ENCODE results near the gene ZNF592. TPM values are rescaled to one million over a fixed set of nuclear protein-coding genes. Genes with fewer than 3 reads are reported as not detected.

The ZNF592 gene
- total RNA-seq, 2 experiments from 2014 or later = 36.5 to 36.6 TPM

DNA sequence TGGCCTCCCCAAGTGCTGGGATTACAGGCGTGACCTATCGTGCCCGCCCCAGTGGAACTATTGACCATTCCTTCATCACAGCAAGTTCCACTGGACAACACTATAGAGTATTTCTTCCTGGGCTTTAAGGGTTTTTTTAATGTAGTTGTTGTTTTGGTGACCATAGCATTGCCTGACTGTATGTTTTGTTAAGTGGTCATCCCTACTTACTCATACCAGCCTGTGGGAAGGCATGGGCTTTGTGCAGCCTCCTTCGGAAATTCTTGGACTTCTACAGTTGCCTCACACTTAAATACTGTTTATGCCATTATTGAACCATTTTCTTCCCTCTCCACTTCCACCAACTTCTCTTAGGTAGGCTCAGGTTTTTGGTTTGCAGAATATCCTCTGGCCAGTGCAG lies 48.8 kb downstream of the ZNF592 start:
- Mint-ChIP-seq H3K36me3 (ENCODE audit: low read depth) (peaks cover 52% of the 10 kb centered on the region), H3K4me3 (no peak overlapping the region), H3K27ac (no peak overlapping the region), H3K4me1 (ENCODE audit: low read depth) (no peaks in the 10 kb centered on the region), H3K27me3 (ENCODE audit: low read depth) (no peaks in the 10 kb centered on the region), H3K9me3 (ENCODE audit: insufficient read depth) (no peaks in the 10 kb centered on the region)
- POLR2A ChIA-PET = no interaction called here
- DNase-seq = no peak
- CTCF ChIA-PET = no interaction called here
- ATAC-seq = no peak

DNA sequence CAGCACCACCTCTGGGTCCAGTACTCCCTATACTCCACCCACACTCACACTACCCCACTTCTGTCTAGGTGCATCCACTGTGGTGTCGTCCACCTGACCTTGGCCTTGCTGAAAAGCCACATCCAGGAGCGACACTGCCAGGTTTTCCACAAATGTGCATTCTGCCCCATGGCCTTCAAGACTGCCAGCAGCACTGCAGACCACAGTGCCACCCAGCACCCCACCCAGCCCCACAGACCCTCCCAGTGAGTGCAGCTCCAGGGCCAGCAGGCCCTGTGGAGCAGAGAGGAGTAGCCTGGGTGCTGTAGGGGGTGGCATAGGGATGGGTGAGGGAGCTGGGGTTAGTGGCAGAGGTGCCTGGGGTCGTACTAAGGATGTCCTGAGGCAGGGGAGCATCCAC lies 49.4 kb downstream of the ZNF592 start:
- ATAC-seq (no peak), DNase-seq (no peak)
- H3K27ac Mint-ChIP-seq = no peak overlapping the region
- H3K4me3 Mint-ChIP-seq = no peak overlapping the region
- POLR2A ChIA-PET = no interaction called here
- H3K36me3 Mint-ChIP-seq (ENCODE audit: low read depth) = peaks cover 55% of the 10 kb centered on the region
- no peaks in the 10 kb centered on the region for H3K9me3 Mint-ChIP-seq (ENCODE audit: insufficient read depth)
- H3K4me1 Mint-ChIP-seq (ENCODE audit: low read depth) = no peaks in the 10 kb centered on the region
- no peaks in the 10 kb centered on the region for H3K27me3 Mint-ChIP-seq (ENCODE audit: low read depth)
- CTCF ChIA-PET = no interaction called here

DNA sequence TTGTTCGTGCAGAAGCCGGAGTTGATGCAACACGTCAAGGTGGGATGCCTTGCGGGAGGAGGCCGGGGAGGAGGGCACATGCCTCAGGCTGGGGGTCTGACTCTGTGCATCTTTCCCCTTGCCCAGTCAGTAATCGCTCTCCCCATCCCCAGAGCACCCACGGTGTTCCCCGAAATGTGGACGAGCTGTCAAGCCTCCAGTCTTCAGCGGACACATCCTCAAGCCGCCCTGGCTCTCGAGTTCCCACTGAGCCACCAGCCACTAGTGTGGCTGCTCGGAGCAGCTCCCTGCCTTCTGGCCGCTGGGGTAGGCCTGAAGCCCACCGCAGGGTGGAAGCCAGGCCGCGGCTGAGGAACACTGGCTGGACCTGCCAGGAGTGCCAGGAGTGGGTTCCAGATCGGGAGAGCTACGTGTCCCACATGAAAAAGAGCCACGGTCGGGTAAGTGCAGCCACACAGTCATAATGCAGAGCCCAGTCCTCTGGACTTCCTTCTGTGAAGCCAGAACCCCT lies 50.1 kb downstream of the ZNF592 start:
- Mint-ChIP-seq H3K9me3 (ENCODE audit: insufficient read depth) (no peaks in the 10 kb centered on the region), H3K4me1 (ENCODE audit: low read depth) (no peaks in the 10 kb centered on the region), H3K27ac (no peak overlapping the region), H3K4me3 (no peak overlapping the region), H3K27me3 (ENCODE audit: low read depth) (no peaks in the 10 kb centered on the region), H3K36me3 (ENCODE audit: low read depth) (peaks cover 56% of the 10 kb centered on the region)
- no peak for ATAC-seq
- ChIA-PET CTCF (no interaction called here), POLR2A (no interaction called here)
- no peak for DNase-seq

DNA sequence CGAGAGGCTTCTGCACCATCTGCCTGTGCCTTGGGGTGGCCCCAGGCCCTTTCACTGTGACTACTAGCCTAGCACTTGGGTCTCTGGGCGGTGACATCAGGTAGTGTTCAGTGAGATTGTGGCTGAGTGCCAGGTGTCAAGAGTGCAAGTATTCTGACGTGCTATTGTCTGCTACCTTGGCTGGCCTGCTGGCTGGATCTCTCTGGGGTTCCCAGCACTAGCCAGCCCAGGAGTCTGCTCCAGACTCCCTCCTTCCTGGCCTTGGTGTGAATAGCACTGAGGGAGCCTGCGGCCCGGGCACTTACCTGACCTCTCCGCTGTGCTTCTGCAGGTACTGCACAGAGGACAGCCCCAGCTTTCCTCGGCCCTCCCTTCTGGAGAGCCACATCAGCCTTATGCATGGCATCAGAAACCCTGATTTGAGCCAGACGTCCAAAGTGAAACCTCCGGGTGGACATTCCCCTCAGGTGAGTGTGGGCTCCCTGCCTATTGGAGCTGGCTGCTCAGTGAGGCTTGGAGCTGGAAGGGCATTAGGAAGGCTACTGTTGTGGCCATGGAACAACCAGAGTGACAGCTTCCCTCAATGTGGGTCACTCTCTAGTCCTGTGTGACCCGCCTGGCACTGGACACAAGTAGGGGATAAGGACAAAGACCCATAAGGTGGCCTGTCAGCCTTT lies 51.3 kb downstream of the ZNF592 start:
- DNase-seq (no peak), ATAC-seq (no peak)
- POLR2A ChIA-PET = no interaction called here
- Mint-ChIP-seq H3K27ac (no peak overlapping the region), H3K9me3 (ENCODE audit: insufficient read depth) (no peaks in the 10 kb centered on the region), H3K4me3 (no peak overlapping the region), H3K27me3 (ENCODE audit: low read depth) (no peaks in the 10 kb centered on the region), H3K36me3 (ENCODE audit: low read depth) (peaks cover 61% of the 10 kb centered on the region), H3K4me1 (ENCODE audit: low read depth) (no peaks in the 10 kb centered on the region)
- CTCF ChIA-PET = no interaction called here

DNA sequence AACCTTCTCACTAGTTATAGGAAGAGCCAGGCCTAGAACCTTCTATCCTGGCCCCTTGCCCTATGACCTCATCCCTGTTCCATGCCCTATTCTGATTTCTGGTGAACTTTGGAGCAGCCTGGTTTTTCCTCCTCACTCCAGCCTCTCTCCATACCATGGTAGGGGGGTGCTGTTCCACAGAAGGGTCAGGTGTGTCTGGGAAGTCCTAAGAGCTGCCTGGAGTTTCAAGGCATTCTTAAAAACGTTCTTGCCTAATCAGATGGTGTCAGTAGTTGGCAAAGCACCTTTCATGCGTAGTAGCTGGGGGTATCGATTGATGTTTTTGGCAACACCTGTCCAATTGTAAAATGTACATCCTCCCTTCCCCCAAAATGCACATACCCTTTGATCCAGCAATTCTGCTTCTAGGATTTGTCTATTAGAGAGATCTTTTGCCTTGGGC lies 52.0 kb downstream of the ZNF592 start:
- H3K36me3 Mint-ChIP-seq (ENCODE audit: low read depth) = peaks cover 59% of the 10 kb centered on the region
- no peak for DNase-seq
- ChIA-PET CTCF (no interaction called here), POLR2A (no interaction called here)
- H3K27ac Mint-ChIP-seq = no peak overlapping the region
- H3K4me1 Mint-ChIP-seq (ENCODE audit: low read depth) = no peaks in the 10 kb centered on the region
- H3K4me3 Mint-ChIP-seq = no peak overlapping the region
- H3K27me3 Mint-ChIP-seq (ENCODE audit: low read depth) = no peaks in the 10 kb centered on the region
- ATAC-seq = no peak
- no peaks in the 10 kb centered on the region for H3K9me3 Mint-ChIP-seq (ENCODE audit: insufficient read depth)

DNA sequence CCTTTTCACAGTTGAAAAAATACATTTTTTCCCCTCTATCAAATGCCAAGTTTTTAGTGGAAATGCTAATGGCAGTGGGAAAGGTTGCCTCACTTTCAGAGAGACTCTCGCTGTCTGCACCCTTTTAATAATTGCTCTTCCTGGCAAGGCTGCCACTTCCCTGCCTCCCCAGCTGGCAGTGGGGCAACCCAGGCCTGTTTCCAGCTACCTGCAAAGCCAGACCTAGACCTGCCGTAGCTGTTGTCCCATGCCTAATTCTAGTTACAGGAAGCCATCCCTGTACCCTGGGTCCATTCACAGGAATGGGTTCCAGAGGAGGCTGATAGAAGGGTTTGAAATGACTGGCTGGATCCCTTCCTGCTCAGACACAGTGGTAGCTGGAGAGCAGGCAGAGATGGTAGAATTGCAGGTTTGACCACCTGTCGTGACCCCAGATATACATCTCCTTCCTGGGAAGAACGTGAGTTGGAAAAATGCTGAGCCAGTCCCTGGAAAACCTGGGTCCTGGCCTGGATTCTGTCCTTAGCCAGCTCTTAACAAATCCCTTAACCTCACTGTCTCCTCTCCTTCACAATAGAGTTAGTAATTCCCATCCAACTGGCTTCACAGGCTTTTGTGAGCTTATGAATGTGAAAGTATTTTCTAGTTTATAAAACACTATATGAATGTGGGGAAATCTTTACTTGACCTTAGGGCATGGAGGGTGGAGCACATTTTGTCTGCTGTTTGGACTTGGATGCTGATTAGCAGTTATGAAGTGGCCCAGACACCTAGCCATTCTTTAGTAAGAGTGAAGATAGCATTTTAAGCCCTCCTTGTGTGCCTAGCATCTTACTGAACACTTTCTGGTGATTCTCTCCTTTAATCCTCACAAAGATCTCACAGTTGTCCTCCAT lies 55.9 kb downstream of the ZNF592 start:
- POLR2A ChIA-PET = no interaction called here
- no peak for DNase-seq
- no peaks in the 10 kb centered on the region for H3K9me3 Mint-ChIP-seq (ENCODE audit: insufficient read depth)
- CTCF ChIA-PET = no interaction called here
- no peaks in the 10 kb centered on the region for H3K4me1 Mint-ChIP-seq (ENCODE audit: low read depth)
- H3K27me3 Mint-ChIP-seq (ENCODE audit: low read depth) = no peaks in the 10 kb centered on the region
- H3K4me3 Mint-ChIP-seq = no peak overlapping the region
- H3K36me3 Mint-ChIP-seq (ENCODE audit: low read depth) = peaks cover 45% of the 10 kb centered on the region
- H3K27ac Mint-ChIP-seq = no peak overlapping the region
- no peak for ATAC-seq

DNA sequence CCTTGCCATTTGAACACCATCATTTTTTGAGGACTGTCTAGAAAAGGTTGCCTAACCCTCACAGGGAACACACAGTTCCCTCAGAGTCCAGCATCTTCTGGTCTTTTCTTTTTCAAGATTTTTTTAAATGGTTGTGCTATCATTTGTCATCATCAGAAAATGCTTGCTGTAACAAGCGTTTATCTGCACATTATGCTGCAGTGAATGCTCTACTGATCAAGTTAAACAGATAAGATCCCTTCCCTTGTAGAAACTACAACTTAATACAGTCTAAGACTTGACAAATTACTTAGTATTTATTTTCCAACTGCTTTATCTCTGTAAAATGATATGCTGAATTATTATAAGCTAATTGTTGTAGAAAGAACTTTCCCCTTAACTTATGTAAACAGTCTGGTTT lies 56.8 kb downstream of the ZNF592 start:
- H3K4me1 Mint-ChIP-seq (ENCODE audit: low read depth) = no peaks in the 10 kb centered on the region
- ChIA-PET CTCF (interaction anchor here (0.7 kb wide), 1 partner anchor 73 kb away, joined by 3 read pairs; no protein-coding TSS in a partner anchor), POLR2A (interaction anchor here (0.7 kb wide), 1 partner anchor 186 kb away, joined by 4 read pairs; no protein-coding TSS in a partner anchor)
- no peaks in the 10 kb centered on the region for H3K27me3 Mint-ChIP-seq (ENCODE audit: low read depth)
- no peaks in the 10 kb centered on the region for H3K9me3 Mint-ChIP-seq (ENCODE audit: insufficient read depth)
- H3K36me3 Mint-ChIP-seq (ENCODE audit: low read depth) = peaks cover 37% of the 10 kb centered on the region
- no peak for DNase-seq
- no peak overlapping the region for H3K4me3 Mint-ChIP-seq
- no peak for ATAC-seq
- no peak overlapping the region for H3K27ac Mint-ChIP-seq

DNA sequence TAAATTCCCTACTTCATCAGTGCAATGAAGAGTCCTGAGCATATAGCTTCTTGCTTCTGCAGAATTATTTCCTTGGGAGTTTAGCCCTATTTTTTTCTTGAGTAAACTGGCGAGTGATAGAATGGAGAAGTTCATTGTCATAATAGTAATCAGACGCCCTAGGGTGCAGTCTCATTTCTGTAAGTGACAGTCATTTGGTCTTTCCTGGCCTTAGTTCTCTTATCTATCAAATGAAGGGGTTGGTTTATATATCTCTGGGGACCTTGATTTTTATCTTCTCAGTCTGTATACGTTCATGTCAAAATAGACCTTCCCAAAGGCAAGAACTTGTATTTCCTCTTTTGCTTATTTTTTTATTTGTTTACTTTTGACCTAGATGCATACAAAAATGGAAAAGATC lies 58.8 kb downstream of the ZNF592 start:
- no peak for ATAC-seq
- Mint-ChIP-seq H3K4me3 (no peak overlapping the region), H3K9me3 (ENCODE audit: insufficient read depth) (no peaks in the 10 kb centered on the region), H3K27me3 (ENCODE audit: low read depth) (no peaks in the 10 kb centered on the region), H3K4me1 (ENCODE audit: low read depth) (no peaks in the 10 kb centered on the region), H3K27ac (no peak overlapping the region), H3K36me3 (ENCODE audit: low read depth) (peaks cover 29% of the 10 kb centered on the region)
- no peak for DNase-seq
- CTCF ChIA-PET = interaction anchor here (0.7 kb wide), 1 partner anchor 149 kb away, joined by 3 read pairs; no protein-coding TSS in a partner anchor
- POLR2A ChIA-PET = no interaction called here

DNA sequence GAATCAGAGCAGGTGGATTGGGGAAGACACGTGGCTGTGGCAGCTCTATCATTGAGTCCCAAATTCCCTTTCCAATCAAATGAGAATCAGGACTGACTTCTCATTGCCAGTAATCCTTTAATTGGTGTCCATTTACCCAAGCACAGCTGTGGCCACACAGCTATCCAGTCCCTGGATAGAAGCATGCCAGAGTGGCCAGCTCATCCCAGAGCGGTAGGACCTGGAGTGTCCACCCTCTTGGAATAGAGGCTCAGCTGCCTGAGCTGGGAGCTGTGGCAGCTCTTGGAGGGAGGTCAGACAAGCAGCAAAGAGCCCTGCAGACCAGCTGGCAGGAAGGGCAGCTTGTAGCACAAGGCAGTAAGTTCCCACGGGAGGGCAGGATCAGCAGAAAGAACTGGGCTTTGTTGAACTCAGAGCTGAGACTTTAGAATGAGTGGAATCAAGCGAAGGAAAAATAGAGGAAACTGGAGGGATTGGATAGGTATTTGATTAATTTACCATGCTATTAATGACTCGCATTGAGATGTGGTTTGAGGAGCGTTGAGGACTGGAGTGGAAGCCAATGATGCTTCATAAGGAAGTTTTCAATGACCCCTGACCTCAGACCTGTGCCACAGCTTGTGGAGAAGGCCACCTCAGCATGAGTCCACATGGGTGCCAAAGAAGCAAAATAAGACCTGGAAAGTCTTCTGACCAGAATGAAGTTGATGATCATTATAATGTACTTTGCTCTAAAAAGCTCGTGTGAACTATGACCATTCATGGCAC lies 61.9 kb downstream of the ZNF592 start:
- Mint-ChIP-seq H3K4me1 (ENCODE audit: low read depth) (no peaks in the 10 kb centered on the region), H3K36me3 (ENCODE audit: low read depth) (peaks cover 12% of the 10 kb centered on the region), H3K9me3 (ENCODE audit: insufficient read depth) (no peaks in the 10 kb centered on the region), H3K27ac (no peak overlapping the region), H3K27me3 (ENCODE audit: low read depth) (peaks cover under 1% of the 10 kb centered on the region), H3K4me3 (no peak overlapping the region)
- ATAC-seq = no peak
- POLR2A ChIA-PET = interaction anchor here (0.6 to 1.1 kb wide), 2 partner anchors 23 to 94 kb away, joined by 3 read pairs; partner anchors contain the start of gene SEC11A
- DNase-seq = no peak
- CTCF ChIA-PET = no interaction called here

DNA sequence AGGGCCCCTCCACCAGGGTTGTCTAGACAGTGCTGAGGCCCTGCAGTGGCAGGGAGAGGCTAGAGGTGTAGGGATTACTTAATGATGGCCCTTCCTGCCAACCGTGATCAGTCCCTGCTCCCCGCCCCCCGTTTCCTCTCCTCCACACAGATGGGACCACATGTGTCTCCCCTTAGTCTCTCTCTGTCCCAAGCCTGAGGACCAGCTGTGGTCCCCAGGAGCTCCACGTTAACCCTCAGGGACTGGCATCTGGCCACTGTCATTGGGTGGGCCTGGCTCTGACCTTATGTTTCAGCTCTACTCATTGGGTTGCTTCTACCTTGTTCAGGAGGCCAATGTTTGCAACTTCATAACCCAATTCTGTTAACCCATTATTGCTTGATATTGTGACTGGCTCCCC lies 62.8 kb downstream of the ZNF592 start:
- no peaks in the 10 kb centered on the region for H3K4me1 Mint-ChIP-seq (ENCODE audit: low read depth)
- H3K27me3 Mint-ChIP-seq (ENCODE audit: low read depth) = peaks cover 5% of the 10 kb centered on the region
- peaks cover 12% of the 10 kb centered on the region for H3K36me3 Mint-ChIP-seq (ENCODE audit: low read depth)
- no peak overlapping the region for H3K4me3 Mint-ChIP-seq
- ChIA-PET CTCF (no interaction called here), POLR2A (interaction anchor here (1.1 kb wide), 1 partner anchor 95 kb away, joined by 3 read pairs; the partner anchor contains the start of gene SEC11A)
- H3K9me3 Mint-ChIP-seq (ENCODE audit: insufficient read depth) = no peaks in the 10 kb centered on the region
- no peak overlapping the region for H3K27ac Mint-ChIP-seq
- no peak for DNase-seq
- ATAC-seq = no peak

DNA sequence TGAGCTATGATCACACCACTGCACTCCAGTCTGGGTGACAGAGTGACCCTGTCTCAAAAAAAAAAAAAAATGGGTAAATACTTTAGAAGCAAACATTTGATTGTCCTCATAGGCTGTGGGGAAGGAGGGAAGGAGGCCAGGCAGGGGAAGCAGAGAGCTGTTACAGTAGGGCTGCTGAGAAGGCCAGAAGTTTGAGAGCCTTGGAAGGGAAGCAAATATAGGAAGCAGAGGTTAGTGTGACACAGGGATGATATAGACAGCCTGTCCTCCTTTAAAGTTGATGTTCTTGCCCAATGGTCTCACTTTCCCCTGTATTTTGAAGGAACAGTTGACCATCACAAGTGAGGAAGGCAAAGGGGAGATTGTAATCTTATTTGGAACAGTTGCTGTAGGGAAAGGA lies 63.4 kb downstream of the ZNF592 start:
- no peak overlapping the region for H3K4me3 Mint-ChIP-seq
- no peak for ATAC-seq
- H3K36me3 Mint-ChIP-seq (ENCODE audit: low read depth) = peaks cover 8% of the 10 kb centered on the region
- peaks cover 9% of the 10 kb centered on the region for H3K27me3 Mint-ChIP-seq (ENCODE audit: low read depth)
- H3K4me1 Mint-ChIP-seq (ENCODE audit: low read depth) = peaks cover 3% of the 10 kb centered on the region
- CTCF ChIA-PET = no interaction called here
- H3K9me3 Mint-ChIP-seq (ENCODE audit: insufficient read depth) = no peaks in the 10 kb centered on the region
- no peak for DNase-seq
- POLR2A ChIA-PET = no interaction called here
- H3K27ac Mint-ChIP-seq = no peak overlapping the region

All from activated CD8-positive, alpha-beta T cell treated with anti-CD3 and anti-CD28 coated beads, Interleukin-2, amount 10 ng/mL, durations not matched to agents 7 days and 5 days (primary cell).